Dendritic cell treated with granulocyte-macrophage colony-stimulating factor and Interleukin-4, amounts not matched to agents 40 ng/mL and 50 ng/mL, for 4 days (primary cell): Measurements from ENCODE around the gene AUTS2.

ENCODE experiments used
- H3K27ac Mint-ChIP-seq: one replicate; pipeline ENCODE4 v1.8.0; 2022; ENCODE audit warnings: mild to moderate bottlenecking, mixed read lengths
- H3K27me3 Mint-ChIP-seq: one replicate; pipeline ENCODE4 v1.8.0; 2022; ENCODE audit warnings: mild to moderate bottlenecking, mixed read lengths
- H3K36me3 Mint-ChIP-seq: one replicate; pipeline ENCODE4 v1.8.0; 2022; ENCODE audit warnings: low read depth, mixed read lengths
- H3K4me1 Mint-ChIP-seq: one replicate; pipeline ENCODE4 v1.8.0; 2022; ENCODE audit warnings: low read depth, mixed read lengths
- H3K4me3 Mint-ChIP-seq: one replicate; pipeline ENCODE4 v1.8.0; 2022; ENCODE audit warnings: mild to moderate bottlenecking, moderate library complexity, mixed read lengths
- H3K9me3 Mint-ChIP-seq: one replicate; pipeline ENCODE4 v1.8.0; 2022; ENCODE audit warnings: mixed read lengths
- intact Hi-C: fragments of 100-400 bp; cut with micrococcal nuclease; formaldehyde crosslinking; loops from one replicate; pipeline ENCODE4 v1.15.0; 2022

AUTS2 gene

DNA sequence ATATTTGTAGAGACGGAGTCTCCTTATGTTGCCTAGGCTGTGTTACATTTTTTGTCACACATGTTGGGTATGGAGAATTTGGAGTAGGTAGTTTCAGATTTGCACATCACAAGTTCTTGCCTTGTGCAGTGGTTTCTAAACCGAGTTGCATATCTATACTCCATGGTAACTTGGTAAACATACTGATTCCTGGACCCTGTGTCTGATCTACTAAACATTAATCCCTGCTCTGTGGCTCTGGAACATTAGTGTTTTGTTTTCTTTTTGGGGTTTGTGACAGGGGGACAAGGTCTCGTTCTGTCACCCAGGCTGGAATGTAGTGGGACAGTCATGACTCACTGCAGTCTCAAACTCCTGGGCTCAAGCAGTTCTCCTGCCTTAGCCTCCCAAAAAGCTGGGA is 24.7 kb downstream of the AUTS2 start:
- H3K36me3 Mint-ChIP-seq: no peaks in the 10 kb centered on the region
- no peak overlapping the region for H3K4me3 Mint-ChIP-seq
- no peak overlapping the region for H3K27ac Mint-ChIP-seq
- H3K27me3 Mint-ChIP-seq: no peaks in the 10 kb centered on the region
- H3K4me1 Mint-ChIP-seq: no peaks in the 10 kb centered on the region
- no peaks in the 10 kb centered on the region for H3K9me3 Mint-ChIP-seq
- intact Hi-C loops: no loop called here

DNA sequence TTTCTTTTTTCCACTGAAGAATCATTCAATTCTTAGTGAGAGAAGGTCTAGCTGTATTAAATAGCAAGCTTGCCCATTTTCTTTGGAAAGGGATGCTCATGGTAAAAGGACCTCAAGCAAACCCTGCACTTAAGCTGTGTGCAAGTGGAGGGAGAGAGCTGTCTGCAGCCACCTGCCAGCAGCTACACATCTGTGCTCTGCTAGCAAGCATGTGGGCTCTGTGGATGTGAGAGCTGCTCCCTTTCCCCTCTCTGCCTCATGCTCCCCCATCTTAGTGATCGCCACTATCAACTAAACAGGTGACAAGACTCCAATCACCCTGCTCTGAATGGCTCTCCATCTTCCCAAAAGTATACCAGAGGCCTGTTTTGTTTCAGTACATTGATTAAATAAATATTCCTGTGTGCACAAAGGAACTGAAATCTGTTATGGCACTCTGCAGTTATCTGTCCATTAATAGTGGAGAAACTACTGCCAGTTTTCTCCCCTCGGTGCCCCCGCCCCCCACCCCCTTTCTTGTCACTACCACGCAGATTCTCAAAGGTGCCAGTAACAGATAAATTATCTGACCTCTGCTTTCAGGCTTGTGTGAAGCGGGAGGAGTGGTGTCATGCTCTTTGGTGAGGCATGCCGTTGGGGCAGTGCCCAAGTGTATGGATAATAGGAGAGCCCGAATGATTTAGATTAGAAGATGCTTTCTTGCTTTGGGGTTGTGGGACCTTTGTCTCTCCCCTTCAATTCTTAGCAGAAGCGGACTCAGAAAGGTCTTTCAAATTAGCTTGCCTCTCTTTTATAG is 26.4 kb downstream of the AUTS2 start:
- Mint-ChIP-seq H3K4me3 (no peak overlapping the region), H3K9me3 (no peaks in the 10 kb centered on the region), H3K27ac (no peak overlapping the region), H3K36me3 (no peaks in the 10 kb centered on the region), H3K4me1 (peaks cover 5% of the 10 kb centered on the region), H3K27me3 (no peaks in the 10 kb centered on the region)
- intact Hi-C loops: no loop called here

DNA sequence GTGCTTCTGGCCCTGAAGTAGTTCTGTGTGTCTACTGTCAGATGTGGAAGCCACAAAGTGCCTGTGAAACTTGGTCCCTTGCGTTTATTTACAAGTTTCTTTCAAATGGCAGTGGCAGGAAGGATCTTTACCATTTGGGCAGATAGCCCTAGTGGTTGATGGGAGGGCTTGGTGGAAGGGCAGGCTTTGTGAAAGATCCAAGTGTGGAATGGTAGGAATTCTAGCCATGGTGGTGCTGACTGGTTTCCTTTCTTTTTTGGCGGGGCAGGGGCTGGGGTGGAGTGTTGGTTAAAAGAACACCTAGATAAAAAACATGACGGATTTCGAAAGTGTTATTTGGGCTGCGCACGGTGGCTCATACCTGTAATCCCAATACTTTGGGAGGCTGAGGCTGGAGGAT is 27.0 kb downstream of the AUTS2 start:
- Mint-ChIP-seq H3K36me3 (no peaks in the 10 kb centered on the region), H3K4me1 (peaks cover 5% of the 10 kb centered on the region), H3K27ac (no peak overlapping the region), H3K4me3 (no peak overlapping the region), H3K27me3 (no peaks in the 10 kb centered on the region), H3K9me3 (no peaks in the 10 kb centered on the region)
- intact Hi-C loops: no loop called here

GRCh38 chr7:69625798-69626197 is 27.5 kb downstream of the AUTS2 start:
- Mint-ChIP-seq H3K9me3 (no peaks in the 10 kb centered on the region), H3K27me3 (no peaks in the 10 kb centered on the region), H3K4me1 (peaks cover 5% of the 10 kb centered on the region), H3K27ac (no peak overlapping the region), H3K4me3 (no peak overlapping the region), H3K36me3 (no peaks in the 10 kb centered on the region)
- intact Hi-C loops: no loop called here

DNA sequence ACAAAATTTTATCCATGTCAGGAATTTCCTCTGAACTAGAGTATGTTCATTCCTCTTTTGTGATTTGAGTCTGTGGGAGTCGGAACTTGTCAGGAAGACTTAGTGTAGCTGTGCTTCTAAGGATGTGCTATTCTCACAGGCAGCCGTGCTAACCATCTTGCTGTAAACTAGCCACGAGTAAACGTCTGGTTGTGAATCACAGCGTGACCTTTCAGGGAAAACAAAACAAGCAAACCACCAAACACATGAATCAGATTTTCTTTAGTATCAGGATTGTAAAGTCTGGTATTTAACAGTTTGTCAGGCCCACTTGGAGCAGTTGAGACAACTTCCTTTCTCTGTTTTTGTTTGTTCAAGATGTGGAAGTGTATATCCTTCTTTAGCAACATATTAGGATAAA is 32.0 kb downstream of the AUTS2 start:
- Mint-ChIP-seq H3K9me3 (no peaks in the 10 kb centered on the region), H3K27ac (no peak overlapping the region), H3K4me1 (peaks cover 5% of the 10 kb centered on the region), H3K36me3 (no peaks in the 10 kb centered on the region), H3K27me3 (no peaks in the 10 kb centered on the region), H3K4me3 (no peak overlapping the region)
- intact Hi-C loops: no loop called here

DNA sequence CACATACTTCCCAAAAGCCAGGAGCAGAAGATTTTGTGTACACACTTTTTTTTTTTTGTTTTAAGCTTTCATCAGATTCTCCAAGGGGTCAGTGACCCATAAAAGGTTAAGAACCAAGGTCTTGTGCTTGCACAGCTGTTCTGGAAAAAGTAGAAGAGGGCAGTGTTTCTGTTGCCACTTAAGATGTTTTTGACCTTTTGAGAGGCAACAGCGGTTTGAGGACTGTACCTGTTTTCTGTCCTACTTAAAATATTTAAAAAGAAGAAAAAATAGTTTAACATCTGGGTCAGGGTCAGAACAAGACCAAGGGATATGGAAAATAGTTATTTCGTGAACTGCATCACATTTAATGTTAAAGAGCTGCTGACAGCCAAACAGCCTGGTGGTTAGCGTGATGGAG is 32.9 kb downstream of the AUTS2 start:
- Mint-ChIP-seq H3K4me3 (no peak overlapping the region), H3K9me3 (no peaks in the 10 kb centered on the region), H3K36me3 (no peaks in the 10 kb centered on the region), H3K27ac (no peak overlapping the region), H3K27me3 (no peaks in the 10 kb centered on the region), H3K4me1 (peaks cover 5% of the 10 kb centered on the region)
- intact Hi-C loops: no loop called here

DNA sequence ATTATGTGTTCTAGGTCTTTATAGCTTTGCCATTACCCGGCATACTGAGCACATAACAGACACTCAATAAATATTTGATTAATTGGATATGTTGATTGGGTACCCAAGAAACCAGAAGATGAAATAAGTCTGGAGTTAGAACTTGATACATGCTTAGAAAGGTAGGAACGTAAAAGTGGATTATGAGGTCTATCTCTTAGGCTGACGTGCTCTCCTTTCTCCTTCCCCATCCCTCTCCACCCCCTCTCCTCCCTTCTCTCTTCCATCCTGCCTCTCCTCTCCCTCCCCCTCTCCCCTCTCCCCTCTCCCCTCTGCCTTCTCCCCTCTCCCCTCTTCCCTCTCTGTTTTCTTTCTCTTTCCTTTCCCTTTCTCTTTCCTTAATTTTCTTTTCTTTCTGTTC is 34.0 kb downstream of the AUTS2 start:
- no peaks in the 10 kb centered on the region for H3K36me3 Mint-ChIP-seq
- H3K9me3 Mint-ChIP-seq: no peaks in the 10 kb centered on the region
- no peak overlapping the region for H3K27ac Mint-ChIP-seq
- H3K4me3 Mint-ChIP-seq: no peak overlapping the region
- no peaks in the 10 kb centered on the region for H3K27me3 Mint-ChIP-seq
- intact Hi-C loops: no loop called here
- H3K4me1 Mint-ChIP-seq: peaks cover 5% of the 10 kb centered on the region

GRCh38 chr7:69633122-69633831 is 35.0 kb downstream of the AUTS2 start:
- Mint-ChIP-seq H3K4me3 (no peak overlapping the region), H3K9me3 (no peaks in the 10 kb centered on the region), H3K27ac (no peak overlapping the region), H3K27me3 (no peaks in the 10 kb centered on the region), H3K4me1 (peaks cover 5% of the 10 kb centered on the region), H3K36me3 (no peaks in the 10 kb centered on the region)
- intact Hi-C loops: no loop called here

- intact Hi-C loops: no loop called here
Observed at GRCh38 chr7:69635555-69636185, 37.4 kb downstream of the AUTS2 start.

GRCh38 chr7:69638674-69639073 is 40.4 kb downstream of the AUTS2 start:
- Mint-ChIP-seq H3K36me3 (no peaks in the 10 kb centered on the region), H3K9me3 (no peaks in the 10 kb centered on the region), H3K4me1 (no peaks in the 10 kb centered on the region), H3K4me3 (no peak overlapping the region), H3K27ac (no peak overlapping the region), H3K27me3 (no peaks in the 10 kb centered on the region)
- intact Hi-C loops: no loop called here

More at GRCh38 chr7:69635555-69636185, 37.4 kb downstream of the AUTS2 start:
- Mint-ChIP-seq H3K27ac (no peak overlapping the region), H3K36me3 (no peaks in the 10 kb centered on the region), H3K4me1 (no peaks in the 10 kb centered on the region), H3K9me3 (no peaks in the 10 kb centered on the region), H3K27me3 (no peaks in the 10 kb centered on the region), H3K4me3 (no peak overlapping the region)

DNA sequence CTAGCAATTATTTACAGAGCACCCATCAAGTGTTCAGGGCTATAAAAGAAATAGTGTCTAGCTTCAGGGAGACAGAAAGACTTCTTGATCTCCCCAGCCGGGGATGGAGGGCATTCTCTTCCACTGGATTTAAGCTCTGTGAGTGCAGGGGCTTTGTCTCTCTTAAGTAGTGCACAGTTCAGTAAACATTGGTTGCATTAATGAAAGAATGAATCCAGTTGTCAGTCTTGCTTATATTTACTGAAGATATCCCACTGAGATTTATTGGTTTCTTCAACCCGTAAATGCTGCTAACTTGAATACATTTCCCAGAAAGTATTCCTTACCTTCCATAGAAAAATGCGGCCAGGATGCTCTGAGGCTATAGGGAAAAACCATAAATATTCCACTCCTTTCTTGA is 41.9 kb downstream of the AUTS2 start:
- Mint-ChIP-seq H3K9me3 (no peaks in the 10 kb centered on the region), H3K27ac (no peak overlapping the region), H3K4me1 (no peaks in the 10 kb centered on the region), H3K27me3 (no peaks in the 10 kb centered on the region), H3K36me3 (no peaks in the 10 kb centered on the region), H3K4me3 (no peak overlapping the region)
- intact Hi-C loops: no loop called here

DNA sequence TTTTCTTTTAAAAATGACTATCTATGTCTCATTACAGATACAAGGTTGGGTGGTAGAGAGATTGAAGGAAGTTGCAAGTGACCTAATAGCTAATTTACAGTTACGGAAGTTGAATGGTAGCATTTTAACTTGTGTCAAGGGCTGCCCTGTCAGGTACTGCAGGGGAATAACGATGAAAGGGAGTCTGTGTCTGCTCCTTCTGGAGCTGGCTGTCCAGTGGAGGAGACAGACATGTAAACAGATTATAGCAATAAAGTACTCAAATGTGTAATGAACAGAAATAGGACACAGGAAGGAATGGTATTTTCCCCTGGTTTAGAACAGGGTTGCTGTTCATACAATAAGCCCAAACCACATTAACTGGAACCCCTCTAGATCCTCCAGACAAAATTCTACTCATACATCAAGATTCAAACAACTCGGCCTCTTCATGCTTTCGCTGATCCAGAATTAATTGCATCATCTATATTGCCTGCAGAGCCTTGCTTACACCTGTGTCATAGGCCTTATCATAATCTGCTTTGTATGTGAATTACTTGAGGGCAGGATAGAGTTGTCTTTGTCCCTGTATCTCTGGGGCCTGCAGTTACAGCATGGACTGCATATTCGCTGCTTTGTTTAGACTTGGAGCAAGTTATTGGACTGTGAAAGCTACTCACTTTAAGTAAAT is 42.8 kb downstream of the AUTS2 start:
- H3K4me1 Mint-ChIP-seq: no peaks in the 10 kb centered on the region
- intact Hi-C loops: no loop called here
- no peaks in the 10 kb centered on the region for H3K27me3 Mint-ChIP-seq

DNA sequence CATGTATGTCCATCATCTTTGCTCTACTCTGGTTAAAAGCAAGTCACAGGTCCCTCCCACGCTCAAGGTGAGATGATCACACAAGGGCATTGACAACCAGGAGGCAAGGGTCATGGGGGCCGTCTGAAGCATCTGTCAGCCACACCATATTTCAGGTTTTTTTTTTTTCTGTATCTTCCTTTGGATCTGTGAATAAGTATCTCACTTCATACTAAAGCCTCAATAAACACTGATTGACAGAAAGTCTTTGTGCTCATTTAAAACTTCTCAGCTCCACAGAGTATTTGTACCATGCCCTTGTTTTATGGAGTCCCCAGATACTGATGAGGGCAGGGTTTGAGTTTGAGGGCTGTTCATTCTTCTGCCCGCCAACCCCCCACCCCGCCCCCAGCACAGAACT is 45.0 kb downstream of the AUTS2 start:
- no peaks in the 10 kb centered on the region for H3K36me3 Mint-ChIP-seq
- H3K27ac Mint-ChIP-seq: no peak overlapping the region
- H3K4me3 Mint-ChIP-seq: no peak overlapping the region
- H3K27me3 Mint-ChIP-seq: no peaks in the 10 kb centered on the region
- H3K9me3 Mint-ChIP-seq: no peaks in the 10 kb centered on the region
- intact Hi-C loops: no loop called here
- no peaks in the 10 kb centered on the region for H3K4me1 Mint-ChIP-seq

More for the DNA sequence above, 42.8 kb downstream of the AUTS2 start:
- no peaks in the 10 kb centered on the region for H3K9me3 Mint-ChIP-seq
- H3K4me3 Mint-ChIP-seq: no peak overlapping the region
- no peaks in the 10 kb centered on the region for H3K36me3 Mint-ChIP-seq
- no peak overlapping the region for H3K27ac Mint-ChIP-seq
